HG02870 (cell line): Measurements from ENCODE around the gene RPS17.

ENCODE experiments used
- ATAC-seq: cut with Tn5 transposase; IDR thresholded peaks from one replicate; pipeline ENCODE4 v1.9.1; 2021; ENCODE audit warnings: mild to moderate bottlenecking, moderate library complexity; ENCODE audit not compliant: unreplicated experiment

RPS17 gene

DNA sequence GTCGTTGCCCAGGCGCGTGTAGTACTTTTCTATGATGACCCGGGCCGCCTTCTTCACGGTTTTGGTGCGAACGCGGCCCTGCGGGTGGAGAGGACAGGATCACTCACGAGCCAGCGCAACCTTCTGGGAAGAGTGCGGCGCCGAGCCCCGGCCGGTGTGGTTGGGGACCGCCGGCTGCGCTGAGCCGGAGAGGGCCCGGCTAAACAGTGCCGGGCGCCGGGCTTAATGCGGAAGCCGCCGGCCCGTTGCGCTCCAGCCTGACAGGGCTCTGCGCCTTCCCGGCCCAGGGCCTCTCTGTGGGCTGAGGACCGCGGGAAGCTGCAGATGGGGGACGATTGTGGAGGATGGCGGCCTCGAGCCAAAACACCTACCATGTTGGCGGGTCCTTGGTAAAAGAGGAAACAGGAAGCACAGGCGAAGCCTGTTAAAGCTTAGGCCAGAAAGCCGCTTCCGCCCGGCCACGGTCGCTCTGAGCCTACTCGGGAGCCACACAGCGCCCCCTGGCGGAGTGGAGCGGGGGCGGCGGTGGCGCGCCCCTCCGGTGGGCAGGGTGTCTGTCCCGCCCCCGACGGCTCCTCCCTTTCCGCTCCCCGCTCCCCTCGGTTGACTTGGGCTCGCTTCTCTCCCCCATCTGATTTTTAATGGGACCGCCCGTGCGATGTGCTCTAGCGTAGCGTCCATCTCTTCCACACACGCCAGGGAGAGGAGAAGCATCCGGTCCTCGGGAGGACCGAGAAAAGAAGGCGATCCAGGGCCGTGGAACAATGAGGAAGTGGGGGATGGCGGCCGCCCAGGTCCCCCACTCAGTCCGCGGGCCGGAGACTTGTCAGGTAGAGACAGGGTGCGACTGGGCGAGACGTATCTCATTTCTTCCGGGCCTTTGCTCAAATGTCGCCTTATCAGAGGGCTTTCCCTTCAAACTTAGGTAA, at the start of gene RPS17:
Gene RPS17 (minus strand): TSS at position 403 of the 929 bp plus-strand sequence. CDS start 29 bp downstream, at position 374.
- peak; percentile 88 for ATAC-seq

DNA sequence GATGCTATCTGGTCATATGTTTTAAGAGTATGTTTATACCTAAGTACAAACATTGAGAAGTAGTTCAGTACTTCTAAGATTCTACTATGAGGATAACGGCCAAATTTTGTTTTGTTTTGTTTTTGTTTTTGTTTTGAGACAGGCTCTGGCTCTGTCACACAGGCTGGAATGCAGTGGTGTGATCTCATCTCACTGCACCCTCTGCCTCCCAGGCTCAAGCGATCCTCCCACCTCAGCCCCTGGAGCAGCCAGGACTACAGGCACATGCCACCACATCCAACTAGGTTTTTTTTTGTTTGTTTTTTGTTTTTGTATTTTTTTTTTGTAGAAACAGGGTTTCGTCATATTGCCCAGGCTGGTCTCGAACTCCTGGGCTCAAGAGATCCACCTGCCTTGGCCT, 47.5 kb upstream of the RPS17 start:
- ATAC-seq: no peak

DNA sequence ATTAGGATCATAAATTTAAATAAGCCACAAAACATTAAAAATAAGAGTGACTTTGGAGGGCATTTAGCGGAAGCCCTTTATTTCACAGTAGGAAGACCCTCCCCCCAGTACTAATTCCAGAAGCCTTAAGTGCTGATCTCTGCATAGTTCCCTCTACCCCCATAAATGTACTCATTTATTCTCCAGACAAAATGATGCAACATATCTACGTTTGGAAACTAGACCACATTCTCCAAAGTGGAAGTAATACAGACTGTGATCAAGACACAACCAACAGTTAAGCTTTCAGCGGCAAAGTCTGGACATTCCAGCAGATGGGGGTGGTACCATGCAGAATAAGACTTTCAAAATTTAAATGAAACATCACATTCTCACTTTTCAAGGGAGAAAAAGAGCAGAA, 44.8 kb upstream of the RPS17 start:
- ATAC-seq: no peak

DNA sequence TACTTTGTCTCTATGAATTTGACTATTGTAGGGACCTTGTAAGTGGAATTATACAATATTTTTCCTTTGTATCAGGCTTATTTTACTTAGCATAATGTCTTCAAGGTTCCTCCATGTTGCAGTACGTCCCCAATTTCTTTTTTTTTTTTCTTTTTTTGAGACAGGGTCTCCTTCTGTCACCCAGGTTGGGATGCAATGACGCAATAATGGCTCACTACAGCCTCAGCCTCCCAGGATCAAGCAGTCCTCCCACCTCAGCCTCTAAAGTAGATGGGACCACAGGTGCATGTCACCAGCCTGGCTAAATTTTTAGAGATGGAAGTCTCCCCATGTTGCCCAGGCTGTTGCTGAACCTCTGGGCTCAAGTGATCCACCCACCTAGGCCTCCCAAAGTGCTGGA, 40.5 kb upstream of the RPS17 start:
- no peak for ATAC-seq

DNA sequence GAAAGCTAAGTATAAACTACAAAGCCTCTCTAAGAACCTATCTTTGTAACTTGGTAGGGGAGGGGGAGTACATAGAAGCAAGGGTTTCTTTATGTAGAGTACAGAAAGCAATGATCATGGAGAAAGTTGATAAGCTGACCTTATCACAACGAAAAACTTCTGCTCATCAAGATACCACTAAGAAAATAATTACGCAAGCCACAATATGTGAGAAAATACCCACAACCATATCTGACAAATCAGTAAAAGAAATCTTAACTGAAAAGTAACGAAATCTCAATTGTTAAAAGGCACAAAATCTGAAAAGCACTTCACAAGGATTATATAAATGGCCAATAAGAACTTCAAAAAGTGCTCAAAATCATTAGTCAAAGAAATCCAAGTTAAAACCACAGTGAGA, 35.1 kb upstream of the RPS17 start:
- ATAC-seq: no peak

DNA sequence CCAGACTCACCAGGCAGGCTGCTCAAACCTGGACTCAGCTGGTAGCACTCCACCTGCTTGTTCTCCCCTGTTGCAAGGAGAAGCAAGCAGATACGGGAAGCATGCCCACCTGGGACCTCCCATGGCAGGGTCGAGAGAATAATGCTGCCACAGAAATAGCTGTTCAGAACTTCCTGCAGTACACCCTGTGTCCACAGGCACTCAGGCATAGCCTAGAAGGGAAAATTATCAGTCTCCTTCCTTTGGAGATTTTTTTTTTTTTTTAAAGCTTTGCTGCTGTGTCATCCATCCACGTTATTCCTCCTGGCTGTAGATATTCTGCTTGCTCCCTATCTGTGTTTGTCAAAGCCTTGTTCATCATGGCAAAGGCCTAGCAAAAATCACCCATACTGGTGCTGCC, 32.7 kb upstream of the RPS17 start:
- ATAC-seq: no peak

DNA sequence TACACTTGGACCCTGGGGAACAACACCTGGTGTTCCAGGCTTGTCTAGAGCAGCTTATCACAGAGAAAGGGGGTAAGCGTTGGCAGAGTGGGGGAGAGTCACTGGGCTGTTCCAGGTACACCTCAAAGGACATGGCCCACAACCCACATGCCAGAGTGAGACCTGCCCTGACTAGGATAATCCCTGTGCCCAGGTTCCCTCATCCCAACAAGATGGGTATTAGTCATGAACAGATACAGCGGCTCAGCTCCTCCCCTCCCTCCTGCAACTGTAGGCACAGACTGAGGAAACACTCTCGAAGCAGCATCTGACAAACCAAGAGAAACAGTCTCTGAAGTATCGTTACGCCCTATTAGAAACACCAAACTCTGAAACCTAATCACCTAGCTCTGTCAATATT, 32.1 kb upstream of the RPS17 start:
- no peak for ATAC-seq

DNA sequence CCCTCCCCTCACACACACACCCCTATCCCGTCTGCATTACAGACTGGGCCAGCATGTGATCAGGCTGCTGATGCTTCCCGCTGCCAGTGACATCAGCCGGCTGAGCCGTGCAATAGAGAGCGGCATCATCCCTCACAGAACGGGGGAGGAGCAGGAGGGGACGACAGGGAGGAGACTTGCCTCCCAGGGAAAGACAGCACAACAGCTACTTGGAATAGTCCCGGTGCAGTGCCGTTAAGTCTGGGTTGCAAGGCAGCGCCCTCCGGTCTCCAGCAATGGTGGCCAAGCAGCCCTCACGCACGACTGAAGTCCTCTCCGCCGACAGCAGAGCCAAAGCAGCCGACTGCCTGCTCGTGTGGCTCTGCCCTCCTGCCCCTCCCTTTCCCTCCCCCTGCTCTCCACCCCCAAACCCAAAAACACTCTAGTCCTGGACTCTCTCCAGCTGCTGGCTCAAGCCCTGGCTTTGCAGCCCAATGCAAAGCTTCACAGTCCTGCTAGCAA, 31.5 kb upstream of the RPS17 start:
- no peak for ATAC-seq

DNA sequence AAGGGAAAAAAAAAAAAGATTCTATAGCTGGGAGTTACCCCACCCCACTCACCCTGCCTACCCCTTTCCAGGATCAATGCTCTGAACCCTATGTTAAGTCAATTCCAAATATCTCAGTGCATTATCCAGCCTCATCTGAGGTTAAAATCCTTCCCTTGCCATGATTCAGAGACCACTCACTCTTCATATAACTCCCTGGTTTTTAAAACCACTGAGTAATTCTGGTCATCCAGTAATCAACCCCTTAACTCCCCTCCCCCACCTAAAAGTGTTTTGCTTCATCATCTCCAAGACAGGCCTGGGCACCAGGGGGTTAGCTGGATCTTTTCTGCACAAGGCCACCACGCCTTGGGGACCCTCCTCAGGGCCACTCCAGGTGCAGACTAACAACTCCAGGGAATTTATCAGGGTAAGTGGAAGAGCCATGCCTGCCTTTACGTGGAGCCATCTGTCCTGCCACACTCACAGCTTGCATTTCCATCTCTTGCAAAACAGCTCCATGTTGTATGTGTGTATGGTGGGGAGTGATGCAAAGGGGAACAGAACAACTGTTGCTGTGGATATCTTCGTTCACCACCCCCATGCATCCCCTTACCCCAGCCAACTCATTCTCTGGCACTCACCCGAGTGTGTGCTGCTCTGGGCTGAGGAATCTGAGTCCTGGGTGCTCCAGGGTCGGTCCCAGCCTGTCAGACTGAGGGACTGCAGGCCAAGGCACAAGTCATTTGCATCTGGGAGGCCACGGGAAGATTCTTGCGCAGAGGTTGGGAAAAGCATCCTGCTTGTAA, 30.7 kb upstream of the RPS17 start:
- ATAC-seq: no peak

DNA sequence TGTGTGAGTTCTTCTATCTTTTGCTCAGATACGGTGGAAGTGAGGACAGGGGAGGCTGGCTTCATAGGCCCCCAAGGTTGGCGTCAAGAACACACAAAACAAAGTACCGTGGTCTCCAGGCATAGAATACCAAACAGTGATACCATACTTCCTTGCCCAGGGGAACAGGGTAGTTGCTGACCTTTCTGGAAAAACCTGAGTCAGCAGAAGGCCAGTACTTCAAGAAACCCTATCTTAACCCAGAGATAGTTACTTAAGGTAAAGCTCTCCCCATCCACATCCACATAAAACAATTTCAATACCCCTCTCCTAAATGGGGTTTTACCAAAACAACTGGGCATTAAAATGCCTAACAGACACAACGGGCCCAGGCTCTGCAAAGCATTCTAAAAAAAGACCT, 29.6 kb upstream of the RPS17 start:
- ATAC-seq: no peak

DNA sequence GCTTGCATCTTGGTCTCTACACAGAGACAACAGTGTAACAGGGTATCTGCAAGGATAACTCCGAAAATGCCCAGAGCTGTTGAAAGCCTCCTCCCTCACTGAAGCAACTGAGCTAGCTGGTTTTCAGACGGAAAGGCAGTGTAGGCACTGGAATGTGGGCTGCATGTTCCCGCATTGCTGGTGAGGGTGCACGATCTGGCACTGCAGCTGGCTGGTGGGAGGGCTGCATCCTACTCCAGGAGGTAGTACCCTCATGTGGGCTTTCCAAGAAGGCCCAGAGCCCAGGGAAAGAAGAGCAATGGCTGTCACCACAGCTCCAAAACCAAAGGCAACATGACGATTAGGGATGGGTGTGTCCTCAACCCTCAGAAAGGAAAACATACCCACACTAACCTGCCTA, 28.7 kb upstream of the RPS17 start:
- ATAC-seq: no peak

DNA sequence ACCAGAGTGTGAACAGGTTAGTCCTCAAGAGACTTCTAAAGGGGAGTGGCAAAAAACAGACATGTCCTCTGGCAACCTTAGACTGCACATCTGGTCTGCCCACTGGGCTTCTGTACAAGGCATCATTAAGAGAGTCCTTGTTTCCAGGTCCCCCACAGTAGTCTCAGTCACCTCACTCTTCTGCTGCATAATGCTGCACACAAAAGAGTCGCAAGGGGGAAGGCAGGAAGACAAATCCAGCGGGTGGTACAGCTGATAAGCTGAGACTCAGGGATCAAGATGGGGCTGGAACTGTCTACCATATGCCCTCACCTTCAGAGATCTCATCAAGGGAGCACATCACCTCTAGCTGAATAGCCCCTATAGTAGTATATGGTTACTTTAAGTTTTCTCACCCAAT, 27.4 kb upstream of the RPS17 start:
- no peak for ATAC-seq

DNA sequence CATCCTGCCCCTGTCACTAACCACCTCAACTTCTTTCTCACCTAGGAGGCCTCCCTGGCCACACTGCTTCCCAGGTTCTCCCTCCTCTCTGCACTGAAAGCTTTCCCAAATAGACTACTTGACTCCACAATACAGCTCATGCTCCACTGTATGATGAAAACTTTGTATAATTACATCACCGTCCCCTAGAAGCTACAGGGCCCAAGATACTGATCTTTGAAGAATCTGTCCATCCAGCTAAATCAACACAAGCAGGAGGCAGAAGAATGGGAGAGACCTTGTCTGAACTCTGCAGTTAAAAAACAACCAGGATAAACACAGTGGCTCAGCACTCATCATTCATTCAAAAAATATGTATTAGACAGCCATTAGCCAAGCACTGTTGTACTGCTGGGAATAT, 26.4 kb upstream of the RPS17 start:
- ATAC-seq: no peak

DNA sequence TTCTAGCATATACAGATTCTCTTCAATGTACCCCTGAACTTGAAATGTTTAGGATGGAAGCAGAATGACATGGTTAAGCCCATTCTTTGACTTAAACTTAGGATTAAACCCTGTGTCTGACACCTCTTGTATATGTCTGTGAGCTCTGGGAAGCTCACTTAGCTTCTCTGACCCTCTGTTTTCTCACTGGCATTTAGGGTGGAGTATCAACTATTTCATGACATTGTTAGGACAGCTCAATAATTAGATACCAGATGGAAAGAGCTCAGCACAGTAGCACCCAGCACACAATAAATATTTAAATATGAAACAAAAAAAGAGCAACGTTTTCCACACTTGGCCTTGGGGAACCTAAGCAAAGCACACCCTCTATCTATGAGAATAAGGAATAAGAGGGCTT, 18.2 kb upstream of the RPS17 start:
- ATAC-seq: no peak

DNA sequence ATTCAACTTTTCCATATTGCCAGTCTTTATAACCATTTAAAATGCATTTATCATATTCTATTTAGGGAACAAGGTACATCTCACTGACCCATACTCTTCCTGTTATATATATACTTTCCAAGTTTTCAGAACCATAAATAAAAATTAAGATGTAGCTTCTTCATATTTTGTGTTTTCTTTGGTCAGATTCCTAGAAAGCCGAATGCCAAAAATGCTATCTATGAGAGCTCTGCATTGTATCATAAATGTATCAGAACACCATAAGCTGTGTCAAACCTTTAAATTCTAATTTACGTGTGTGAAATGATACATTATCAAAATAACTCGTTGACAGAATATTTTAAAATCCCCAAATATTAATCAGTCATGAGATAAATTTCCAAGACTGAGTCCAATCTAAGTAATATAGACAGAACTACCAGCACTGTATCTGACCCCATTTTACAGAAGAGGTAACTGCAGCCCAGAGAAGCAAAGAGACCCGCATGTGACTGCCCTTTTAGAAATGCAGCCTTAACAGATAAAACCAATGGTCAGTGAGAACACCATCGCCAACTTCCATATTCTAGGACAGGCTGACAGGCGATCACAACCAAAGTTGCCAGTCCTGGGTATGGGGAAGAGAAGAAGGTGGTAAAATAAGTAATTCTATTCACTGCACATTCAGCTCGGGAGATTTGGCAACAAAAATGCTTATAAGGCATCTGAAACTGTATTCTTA, 16.2 kb upstream of the RPS17 start:
- ATAC-seq: no peak

DNA sequence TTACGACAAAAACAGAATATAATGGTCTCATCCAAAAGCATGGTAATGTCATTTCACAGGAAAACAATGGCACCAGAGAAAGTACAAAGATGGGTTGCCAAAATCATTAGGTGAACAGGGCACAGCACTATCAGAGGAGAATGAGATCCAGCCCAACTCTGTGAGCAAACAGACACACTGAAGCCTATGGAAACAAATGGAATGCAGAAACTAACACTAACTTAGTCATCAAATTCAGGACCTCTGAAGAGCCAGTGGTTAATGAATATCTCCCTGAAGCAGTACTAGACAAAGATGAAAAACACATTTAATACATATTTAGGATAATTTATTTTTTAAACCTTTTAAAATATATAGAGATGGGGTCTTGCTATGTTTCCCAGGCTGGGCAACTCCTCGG, 14.6 kb upstream of the RPS17 start:
- ATAC-seq: no peak

DNA sequence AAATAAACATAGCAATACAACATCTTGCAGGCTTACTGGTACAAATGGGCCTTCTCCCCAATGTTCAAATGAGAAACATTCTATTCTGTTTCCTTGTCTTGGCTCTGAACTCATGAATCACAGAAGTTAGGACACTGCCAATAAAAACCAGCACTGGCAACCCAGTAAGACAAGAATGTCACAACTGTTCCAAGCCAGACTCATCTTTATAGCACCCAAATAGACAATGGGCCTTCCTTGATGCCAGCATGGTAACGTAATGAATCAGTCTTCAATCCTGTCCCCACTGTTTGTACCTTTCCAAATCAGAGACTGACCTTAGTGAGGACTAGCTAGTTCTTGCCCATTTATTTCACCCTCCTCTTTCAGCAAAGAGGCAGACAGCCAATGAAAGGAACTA, 14.1 kb upstream of the RPS17 start:
- no peak for ATAC-seq

DNA sequence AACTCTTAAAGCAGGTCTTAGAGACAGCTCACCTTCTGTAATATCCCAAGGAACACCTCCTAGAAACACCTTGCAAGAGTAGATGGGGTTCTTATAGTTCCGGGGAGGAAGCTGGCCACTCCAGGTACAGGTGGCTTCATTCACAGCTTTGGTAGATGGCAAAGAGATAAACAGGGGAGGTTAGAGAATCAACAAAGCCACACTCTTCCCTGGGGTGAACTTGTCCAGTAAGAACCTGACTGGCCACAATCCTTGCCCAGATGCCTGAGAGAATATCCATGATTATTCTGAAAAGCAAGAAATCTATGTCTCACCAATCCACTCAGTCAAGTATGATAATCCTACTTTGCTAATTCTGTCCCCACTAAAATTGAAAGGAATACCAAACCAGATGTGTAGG, 13.6 kb upstream of the RPS17 start:
- no peak for ATAC-seq

DNA sequence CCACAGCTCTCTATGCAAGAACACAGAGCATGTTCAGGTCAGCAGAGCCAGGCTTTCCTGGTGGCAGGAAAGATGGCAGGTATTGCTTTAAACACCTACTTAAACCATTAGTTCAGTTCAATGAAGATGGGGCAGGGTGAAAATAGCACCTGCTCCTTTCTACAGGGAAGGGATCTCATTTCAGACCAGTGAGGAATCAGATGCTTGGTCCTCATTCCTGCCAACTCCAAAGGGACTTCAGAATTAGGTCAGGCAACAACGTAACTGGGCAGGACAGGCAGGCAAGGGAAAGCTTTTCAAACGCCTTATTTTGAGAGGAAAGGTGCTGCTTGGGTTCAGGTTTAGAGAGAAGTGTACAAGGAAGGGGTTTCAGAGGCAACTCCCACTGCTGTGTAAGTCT, 12.6 kb upstream of the RPS17 start:
- ATAC-seq: no peak

DNA sequence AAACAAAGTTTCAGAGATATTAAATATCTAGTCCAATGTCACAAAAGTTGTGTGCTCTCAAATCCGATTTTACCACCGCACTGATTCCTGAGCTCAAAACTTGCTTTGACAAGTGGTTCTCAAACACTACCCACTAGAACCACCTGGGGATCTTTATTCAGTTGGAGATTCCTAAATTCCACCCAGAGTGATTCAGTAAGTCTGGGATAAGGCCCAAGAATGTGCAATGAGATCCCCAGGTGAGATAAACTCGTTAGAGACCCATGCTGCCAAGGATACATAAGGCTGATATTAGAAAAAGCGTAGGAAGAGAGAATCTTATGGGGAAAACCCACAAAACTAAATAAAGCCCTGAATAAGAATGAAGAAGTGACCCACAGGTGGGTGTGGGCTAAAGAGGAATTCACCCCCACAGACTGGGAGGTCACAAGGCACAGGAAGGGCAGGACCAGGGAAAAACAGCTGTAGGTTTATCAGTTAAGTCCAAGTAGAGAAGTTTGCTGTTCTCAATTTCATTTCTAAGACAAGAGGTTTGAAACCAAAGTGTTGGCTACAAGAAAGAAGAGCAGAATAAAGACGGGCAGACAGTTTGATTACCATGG, 11.5 kb upstream of the RPS17 start:
- peak; percentile 68 for ATAC-seq

DNA sequence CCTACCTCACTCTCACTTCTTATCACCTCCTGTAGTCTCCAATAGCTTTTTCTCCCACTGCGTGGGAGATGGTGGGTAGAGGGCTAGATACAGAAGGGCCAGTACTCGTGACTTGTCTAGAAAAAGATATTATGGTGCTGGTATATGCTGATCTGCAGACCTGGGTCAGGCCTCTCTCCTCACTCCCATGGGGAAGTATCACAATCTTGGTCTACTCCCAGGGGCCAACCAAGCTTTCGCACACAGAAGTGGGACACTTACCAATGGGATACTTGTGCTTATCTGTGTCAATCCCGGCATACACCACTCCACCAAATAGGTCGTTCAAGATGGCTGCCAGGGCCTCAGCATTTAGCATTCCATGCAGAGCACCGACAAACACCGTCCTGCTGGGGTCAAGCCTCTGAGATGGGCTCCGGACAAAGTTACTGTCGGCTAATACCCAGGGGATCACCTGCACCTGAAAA, 9.0 kb upstream of the RPS17 start:
- no peak for ATAC-seq
